ENCODE results near the gene ZCWPW2.

Gene ZCWPW2

DNA sequence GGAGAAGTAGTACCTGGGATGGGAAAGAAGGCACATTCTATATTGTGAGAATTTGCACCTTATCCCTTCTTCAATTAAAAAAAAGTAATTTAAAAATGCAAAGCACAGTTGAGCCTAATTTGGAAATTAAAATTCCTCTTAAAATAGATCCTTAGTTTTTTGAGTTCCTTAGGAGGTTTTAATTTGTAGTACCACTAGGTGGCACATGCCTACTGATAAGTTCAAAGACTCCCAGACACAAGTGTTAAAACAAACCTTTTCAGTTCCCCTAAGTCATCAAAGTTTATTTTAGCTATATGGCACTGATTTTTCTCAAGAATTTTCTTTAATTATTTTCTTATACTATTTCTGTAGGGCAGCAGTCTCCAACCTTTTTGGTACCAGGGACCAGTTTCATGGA, 127.7 kb downstream of the ZCWPW2 start:
- Histone ChIP-seq H3K9me2 (replicated peaks; ENCODE audit: low read depth, low read length) (no peaks in the 10 kb centered on the region), H3K27me3 (ENCODE audit: insufficient read depth, low read length, poor library complexity, severe bottlenecking) (no peaks in the 10 kb centered on the region), H4K20me1 (ENCODE audit: insufficient read depth, low read length, poor library complexity, severe bottlenecking) (no peaks in the 10 kb centered on the region), H3K36me3 (ENCODE audit: insufficient read depth, low read length) (no peaks in the 10 kb centered on the region), H3K9ac (ENCODE audit: low read depth, low read length, poor library complexity, severe bottlenecking) (no peak overlapping the region), H3K4me3 (ENCODE audit: low read length, poor library complexity, severe bottlenecking) (no peak overlapping the region), H3K4me2 (ENCODE audit: low read depth, low read length, poor library complexity, severe bottlenecking) (no peak overlapping the region), H3K9me3 (ENCODE audit: insufficient read depth, low read depth, low read length) (no peaks in the 10 kb centered on the region), H3F3A (ENCODE audit: low read depth) (no peaks in the 10 kb centered on the region), H3K79me2 (ENCODE audit: insufficient read depth, low read length) (no peaks in the 10 kb centered on the region), H3K4me1 (ENCODE audit: insufficient read depth, low read length, poor library complexity, severe bottlenecking) (no peaks in the 10 kb centered on the region), H2AFZ (ENCODE audit: low read length) (no peak overlapping the region)
- TF ChIP-seq EZH2phosphoT487 (IDR thresholded peaks at IDR 0.05; ENCODE audit: borderline replicate concordance) = no peak
- TF ChIP-seq, protein P1, sequence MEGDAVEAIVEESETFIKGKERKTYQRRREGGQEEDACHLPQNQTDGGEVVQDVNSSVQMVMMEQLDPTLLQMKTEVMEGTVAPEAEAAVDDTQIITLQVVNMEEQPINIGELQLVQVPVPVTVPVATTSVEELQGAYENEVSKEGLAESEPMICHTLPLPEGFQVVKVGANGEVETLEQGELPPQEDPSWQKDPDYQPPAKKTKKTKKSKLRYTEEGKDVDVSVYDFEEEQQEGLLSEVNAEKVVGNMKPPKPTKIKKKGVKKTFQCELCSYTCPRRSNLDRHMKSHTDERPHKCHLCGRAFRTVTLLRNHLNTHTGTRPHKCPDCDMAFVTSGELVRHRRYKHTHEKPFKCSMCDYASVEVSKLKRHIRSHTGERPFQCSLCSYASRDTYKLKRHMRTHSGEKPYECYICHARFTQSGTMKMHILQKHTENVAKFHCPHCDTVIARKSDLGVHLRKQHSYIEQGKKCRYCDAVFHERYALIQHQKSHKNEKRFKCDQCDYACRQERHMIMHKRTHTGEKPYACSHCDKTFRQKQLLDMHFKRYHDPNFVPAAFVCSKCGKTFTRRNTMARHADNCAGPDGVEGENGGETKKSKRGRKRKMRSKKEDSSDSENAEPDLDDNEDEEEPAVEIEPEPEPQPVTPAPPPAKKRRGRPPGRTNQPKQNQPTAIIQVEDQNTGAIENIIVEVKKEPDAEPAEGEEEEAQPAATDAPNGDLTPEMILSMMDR (conservative IDR thresholded peaks at IDR 0.05; ENCODE audit: low read length) = peak; percentile 72

DNA sequence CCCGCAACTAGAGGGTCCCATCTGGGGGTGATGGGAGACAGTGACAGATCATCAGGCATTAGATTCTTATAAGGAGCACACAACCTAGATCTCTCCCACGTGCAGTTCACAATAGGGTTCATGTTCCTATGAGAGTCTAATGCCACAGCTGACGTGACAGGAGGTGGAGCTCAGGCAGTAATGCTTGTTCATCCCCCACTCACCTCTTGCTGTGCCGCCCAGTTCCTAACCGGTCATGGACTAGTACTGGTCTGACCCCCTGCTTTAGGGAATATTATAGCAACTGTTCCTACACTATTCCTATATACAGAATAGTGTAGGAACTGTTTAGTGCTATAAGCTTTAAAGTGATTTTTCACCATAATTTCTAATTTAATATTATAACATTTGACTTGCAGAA, 128.2 kb downstream of the ZCWPW2 start:
- Histone ChIP-seq H3K4me1 (ENCODE audit: insufficient read depth, low read length, poor library complexity, severe bottlenecking) (no peaks in the 10 kb centered on the region), H3K4me2 (ENCODE audit: low read depth, low read length, poor library complexity, severe bottlenecking) (no peak overlapping the region), H3K27me3 (ENCODE audit: insufficient read depth, low read length, poor library complexity, severe bottlenecking) (no peaks in the 10 kb centered on the region), H4K20me1 (ENCODE audit: insufficient read depth, low read length, poor library complexity, severe bottlenecking) (no peaks in the 10 kb centered on the region), H3K36me3 (ENCODE audit: insufficient read depth, low read length) (no peaks in the 10 kb centered on the region), H3F3A (ENCODE audit: low read depth) (no peaks in the 10 kb centered on the region), H3K79me2 (ENCODE audit: insufficient read depth, low read length) (no peaks in the 10 kb centered on the region), H2AFZ (ENCODE audit: low read length) (no peak overlapping the region), H3K9me2 (replicated peaks; ENCODE audit: low read depth, low read length) (no peaks in the 10 kb centered on the region), H3K9ac (ENCODE audit: low read depth, low read length, poor library complexity, severe bottlenecking) (no peak overlapping the region), H3K9me3 (ENCODE audit: insufficient read depth, low read depth, low read length) (no peaks in the 10 kb centered on the region), H3K4me3 (ENCODE audit: low read length, poor library complexity, severe bottlenecking) (no peak overlapping the region)
- TF ChIP-seq, protein P1 (conservative IDR thresholded peaks at IDR 0.05; ENCODE audit: low read length) = no peak
- no peak for TF ChIP-seq EZH2phosphoT487 (IDR thresholded peaks at IDR 0.05; ENCODE audit: borderline replicate concordance)

DNA sequence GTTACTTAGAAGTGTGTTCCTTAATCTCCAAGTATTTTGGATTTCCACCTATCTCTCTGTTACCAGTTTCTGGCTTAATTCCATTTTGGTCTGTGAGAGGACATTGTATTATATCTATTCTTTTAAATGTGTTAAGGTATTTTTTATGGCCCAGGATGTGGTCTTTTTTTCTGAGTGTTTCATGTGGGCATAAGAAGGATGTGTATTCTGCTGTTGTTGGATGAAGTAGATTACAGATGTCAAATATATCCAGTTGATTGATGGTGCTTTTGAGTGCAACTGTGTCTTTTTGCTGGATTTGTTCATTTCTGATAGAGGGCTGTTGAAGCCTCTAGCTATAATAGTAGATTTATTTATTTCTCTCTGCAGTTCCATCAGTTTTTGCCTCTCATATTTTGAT, 136.6 kb downstream of the ZCWPW2 start:
- Histone ChIP-seq H3K4me2 (ENCODE audit: low read depth, low read length, poor library complexity, severe bottlenecking) (peak overlapping the region; percentile 28), H3K36me3 (ENCODE audit: insufficient read depth, low read length) (no peaks in the 10 kb centered on the region), H3K9me2 (replicated peaks; ENCODE audit: low read depth, low read length) (no peaks in the 10 kb centered on the region), H3K9ac (ENCODE audit: low read depth, low read length, poor library complexity, severe bottlenecking) (no peak overlapping the region), H3K4me3 (ENCODE audit: low read length, poor library complexity, severe bottlenecking) (no peak overlapping the region), H2AFZ (ENCODE audit: low read length) (no peak overlapping the region), H3K9me3 (ENCODE audit: insufficient read depth, low read depth, low read length) (no peaks in the 10 kb centered on the region), H4K20me1 (ENCODE audit: insufficient read depth, low read length, poor library complexity, severe bottlenecking) (no peaks in the 10 kb centered on the region), H3K79me2 (ENCODE audit: insufficient read depth, low read length) (no peaks in the 10 kb centered on the region), H3K4me1 (ENCODE audit: insufficient read depth, low read length, poor library complexity, severe bottlenecking) (peaks cover 3% of the 10 kb centered on the region), H3F3A (ENCODE audit: low read depth) (no peaks in the 10 kb centered on the region), H3K27me3 (ENCODE audit: insufficient read depth, low read length, poor library complexity, severe bottlenecking) (peaks cover 21% of the 10 kb centered on the region)
- TF ChIP-seq, protein P1 (conservative IDR thresholded peaks at IDR 0.05; ENCODE audit: low read length) = no peak
- peak; percentile 46; the same call in 1 of the 2 replicates for TF ChIP-seq EZH2phosphoT487 (IDR thresholded peaks at IDR 0.05; ENCODE audit: borderline replicate concordance)

All from Loucy (cell line).